HG02884 (cell line): Measurements from ENCODE around the gene CKS2.
"Not testable (repeated sequence)": the region's sequence is repeated elsewhere in the genome, so short reads cannot be mapped to it uniquely, and the experiment has no call there.

ENCODE experiments used
- ATAC-seq: cut with Tn5 transposase; IDR thresholded peaks from one replicate; pipeline ENCODE4 v1.9.1; 2021; ENCODE audit warnings: mild to moderate bottlenecking, moderate library complexity; ENCODE audit not compliant: unreplicated experiment

Gene CKS2

GRCh38 chr9:89310475-89311345, at the start of gene CKS2:
Gene CKS2, plus strand, starts transcription at chr9:89311195. Its CDS starts 98 bp downstream, at chr9:89311293.
- peak; percentile 89 for ATAC-seq

GRCh38 chr9:89273528-89274279, 37.3 kb upstream of the CKS2 start:
- ATAC-seq = no peak

- ATAC-seq = no peak
Measured at GRCh38 chr9:89274838-89275237, 36.2 kb upstream of the CKS2 start.

DNA sequence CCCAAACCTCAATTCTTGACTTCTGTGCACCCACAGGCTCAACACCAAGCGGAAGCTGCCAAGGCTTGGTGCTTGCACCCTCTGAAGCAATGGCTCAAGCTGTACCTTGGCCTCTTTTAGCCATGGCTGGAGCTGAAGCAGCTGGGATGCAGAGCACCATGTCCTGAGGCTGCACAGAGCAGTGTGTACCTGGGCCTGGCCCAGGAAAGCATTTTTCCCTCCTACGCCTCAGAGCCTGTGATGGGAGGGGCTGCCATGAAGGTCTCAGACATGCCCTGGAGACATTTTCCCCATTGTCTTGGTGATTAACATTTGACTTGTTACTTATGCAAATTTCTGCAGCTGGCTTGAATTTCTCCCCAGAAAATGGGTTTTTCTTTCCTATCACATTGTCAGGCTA, 35.0 kb upstream of the CKS2 start:
- not testable (repeated sequence) for ATAC-seq

DNA sequence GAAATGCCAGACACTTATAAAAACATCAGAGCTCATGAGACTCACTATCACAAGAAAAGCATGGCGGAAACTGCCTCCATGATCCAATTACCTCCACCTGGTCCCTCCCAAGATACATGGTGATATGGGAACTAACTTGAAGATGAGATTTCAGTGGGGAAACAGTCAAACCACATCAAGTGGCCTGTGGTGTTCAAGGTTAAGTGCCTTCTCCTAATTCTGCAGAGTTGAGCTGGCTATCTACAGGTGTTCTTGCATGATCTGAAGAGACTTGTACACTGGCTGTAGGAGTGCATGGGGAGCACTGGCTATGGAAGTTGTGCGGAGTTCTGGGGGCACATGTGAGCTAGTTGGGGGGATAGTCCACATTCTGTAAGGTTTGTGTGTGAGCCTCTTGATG, 34.0 kb upstream of the CKS2 start:
- ATAC-seq = no peak

- no peak for ATAC-seq
Measured at GRCh38 chr9:89277454-89277853, 33.5 kb upstream of the CKS2 start.

DNA sequence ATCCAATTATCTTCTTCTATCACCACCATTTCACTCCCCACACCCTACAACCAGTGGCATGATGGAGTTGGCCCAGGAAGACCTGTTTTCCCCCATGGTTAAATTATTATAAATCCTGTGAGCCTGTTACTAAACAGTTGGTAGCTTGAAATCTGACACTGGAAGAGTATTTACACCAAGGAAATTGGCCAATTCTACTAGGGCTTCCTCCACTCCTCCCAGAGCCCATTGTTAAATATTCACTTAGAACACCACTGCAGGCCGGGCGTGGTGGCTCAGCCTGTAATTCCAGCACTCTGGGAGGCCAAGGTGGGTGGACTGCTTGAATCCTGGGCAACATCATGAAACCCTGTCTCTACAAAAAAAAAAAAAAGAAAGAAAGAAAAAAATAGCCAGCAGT, 32.4 kb upstream of the CKS2 start:
- no peak for ATAC-seq

DNA sequence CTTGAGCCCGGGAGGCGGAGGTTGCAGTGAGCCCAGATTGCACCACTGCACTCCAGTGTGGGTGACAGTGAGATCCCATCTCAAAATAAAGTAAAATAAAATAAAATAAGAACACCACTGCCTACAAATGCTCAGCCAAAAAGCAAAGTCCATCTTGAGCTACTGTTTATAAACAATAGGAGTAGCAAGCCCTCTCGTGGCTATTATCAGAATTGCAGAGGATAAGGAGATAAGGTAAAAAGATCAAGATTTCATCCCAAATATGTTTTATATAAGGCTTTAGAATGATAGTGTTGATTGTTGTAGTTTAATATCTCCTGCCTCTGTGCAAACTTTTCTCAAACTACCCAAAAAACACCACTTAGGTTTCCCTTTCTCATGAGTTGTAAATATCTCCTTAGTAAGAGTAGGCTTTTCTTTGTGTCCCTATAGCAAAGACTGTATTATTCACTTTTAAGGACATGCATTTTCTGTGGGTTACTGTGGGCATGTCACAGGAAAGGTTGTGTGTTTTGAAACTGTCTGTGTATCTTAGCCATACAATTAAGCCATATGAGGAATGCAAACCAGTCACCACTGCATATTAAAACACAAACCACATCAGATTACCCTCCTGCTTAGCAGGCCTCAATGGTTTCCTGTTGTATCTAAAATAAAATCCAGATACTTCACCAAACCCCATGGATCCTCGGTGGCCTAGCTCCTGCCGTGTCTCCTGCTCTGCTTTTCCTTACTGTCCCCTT, 31.8 kb upstream of the CKS2 start:
- ATAC-seq = no peak

GRCh38 chr9:89281106-89281505, 29.9 kb upstream of the CKS2 start:
- ATAC-seq = no peak

- not testable (repeated sequence) for ATAC-seq
Measured at GRCh38 chr9:89282248-89282968, 28.6 kb upstream of the CKS2 start.

DNA sequence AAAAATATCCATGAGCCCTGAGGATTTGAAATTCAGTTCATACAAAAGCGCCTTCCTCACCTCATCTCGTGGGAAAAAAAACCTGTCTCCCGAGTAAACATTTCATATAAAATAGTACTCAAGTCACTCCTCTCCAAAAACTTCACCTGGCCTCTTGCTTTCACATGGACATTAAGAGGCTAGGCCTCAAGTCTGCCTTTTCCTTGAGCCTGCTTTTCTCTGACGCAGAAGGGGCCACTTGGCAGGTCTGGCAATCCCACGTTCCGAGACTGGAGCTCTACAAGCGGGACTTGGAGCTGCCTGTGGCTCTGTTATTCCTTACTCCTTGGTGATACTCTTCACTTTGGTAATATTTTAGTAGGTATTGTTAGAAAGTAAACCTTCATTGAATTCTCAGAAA, 26.9 kb upstream of the CKS2 start:
- ATAC-seq = no peak

DNA sequence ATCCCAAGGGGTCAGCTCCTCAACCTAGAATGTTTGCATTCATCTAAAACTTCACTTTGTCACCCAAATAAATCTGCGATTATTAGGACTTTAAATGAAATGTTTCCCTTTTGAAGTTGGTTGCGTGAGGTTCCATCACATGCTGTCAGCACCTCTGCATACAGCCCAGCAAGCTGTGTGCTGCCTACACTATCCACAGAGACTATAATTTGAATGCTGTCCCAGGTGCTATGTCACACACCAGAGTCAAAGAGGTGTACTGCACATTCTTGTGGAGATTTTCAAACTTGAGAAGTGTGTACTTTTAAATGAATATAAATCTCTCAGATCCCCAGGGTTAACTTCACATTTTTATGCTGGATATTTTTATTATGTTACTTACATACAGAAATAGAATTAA, 19.3 kb upstream of the CKS2 start:
- ATAC-seq = no peak

DNA sequence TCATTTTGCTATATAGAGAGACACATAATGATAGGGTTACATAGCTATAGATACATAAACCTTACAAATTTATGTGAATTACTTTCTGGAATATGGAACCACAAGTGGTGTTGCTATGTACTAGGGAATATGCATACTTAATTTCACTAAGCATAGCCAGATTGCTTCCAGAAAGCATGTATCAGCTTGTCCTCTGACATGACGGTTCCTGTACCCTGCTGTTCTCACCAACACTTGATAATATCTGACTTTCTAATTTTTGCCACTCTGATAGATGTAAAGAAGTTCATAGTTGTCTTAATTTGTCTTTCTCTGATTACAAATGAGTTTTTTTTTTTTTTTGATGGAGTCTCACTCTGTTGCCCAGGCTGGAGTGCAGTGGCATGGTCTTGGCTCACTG, 18.0 kb upstream of the CKS2 start:
- ATAC-seq = no peak

DNA sequence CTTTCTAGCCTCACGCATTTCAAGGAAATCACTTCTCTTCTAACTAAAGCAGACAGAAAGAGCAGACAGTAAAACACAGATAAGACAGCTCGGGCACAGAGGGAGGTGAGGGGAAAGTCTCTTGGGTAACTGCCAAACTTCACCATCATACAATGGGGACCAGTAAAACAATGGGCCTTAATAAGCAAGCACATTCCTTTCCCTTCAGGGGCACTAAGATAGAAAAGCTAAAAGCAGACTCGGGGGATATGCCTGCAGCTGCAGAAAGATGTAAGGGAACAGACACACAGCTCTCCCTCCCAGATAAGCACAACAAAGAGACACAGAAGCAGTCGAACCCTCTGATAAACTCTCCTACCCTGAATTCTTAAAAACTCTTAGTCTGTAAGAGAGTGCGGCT, 15.6 kb upstream of the CKS2 start:
- no peak for ATAC-seq

DNA sequence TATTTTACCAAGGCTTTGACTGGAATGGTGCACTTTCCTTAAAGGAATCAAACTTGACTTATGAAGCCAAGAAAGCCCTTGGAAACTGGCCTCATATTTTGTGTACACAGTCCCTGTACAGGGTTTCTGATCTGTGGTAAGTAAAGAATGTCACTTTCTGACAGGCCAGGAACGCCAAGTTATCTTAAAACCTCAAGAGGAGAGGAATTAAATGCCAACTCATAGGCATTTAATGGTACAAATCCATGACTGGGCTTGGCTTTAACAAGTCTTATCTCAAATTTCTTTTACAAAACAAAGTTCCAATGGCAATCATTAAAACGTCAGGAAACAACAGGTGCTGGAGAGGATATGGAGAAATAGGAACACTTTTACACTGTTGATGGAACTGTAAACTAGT, 9.0 kb upstream of the CKS2 start:
- not testable (repeated sequence) for ATAC-seq

- ATAC-seq = no peak
Measured at GRCh38 chr9:89304020-89304833, 6.8 kb upstream of the CKS2 start.

DNA sequence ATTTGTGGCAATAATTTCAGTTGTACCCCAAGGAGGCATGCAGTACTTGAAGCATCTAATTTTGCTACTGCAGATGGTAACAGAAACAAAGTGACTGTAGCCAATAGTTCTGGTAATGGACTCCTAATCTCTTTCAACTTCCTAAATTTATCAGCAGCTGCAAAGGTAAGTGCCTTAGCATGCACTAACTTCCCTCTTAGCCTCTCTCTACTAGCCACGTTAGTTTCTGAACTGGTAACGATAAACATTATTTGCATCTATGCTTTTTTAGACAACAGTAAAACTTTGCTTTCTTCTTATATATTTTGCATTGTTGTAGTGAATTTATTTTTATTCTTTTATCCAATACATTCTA, 6.2 kb upstream of the CKS2 start:
- no peak for ATAC-seq

DNA sequence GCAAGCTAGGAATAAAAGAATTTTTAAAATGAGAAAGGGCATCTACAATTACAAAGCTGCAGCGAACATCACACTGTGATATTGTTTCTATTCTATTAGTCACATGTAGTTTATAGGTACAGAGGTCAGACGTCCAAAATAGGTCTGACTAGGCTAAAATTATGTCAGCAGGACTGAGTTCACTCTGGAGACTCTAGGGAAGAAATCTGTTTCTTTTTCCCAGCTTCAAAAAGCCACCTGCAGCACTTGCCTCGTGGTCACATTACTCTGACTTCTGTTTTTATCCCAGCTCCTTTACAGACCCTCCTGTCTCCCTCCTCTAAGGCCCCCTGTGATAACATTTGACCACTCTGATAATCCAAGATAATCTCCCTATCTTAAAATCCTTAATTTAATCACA, 5.1 kb upstream of the CKS2 start:
- ATAC-seq = no peak

GRCh38 chr9:89309166-89309565, 1.8 kb upstream of the CKS2 start:
- no peak for ATAC-seq
